Activated naive CD8-positive, alpha-beta T cell (primary cell): Measurements from ENCODE around the gene JADE2.
A peak's percentile ranks its signal among the peaks of the same experiment; 100 is the strongest.
"Not testable (repeated sequence)": the region's sequence is repeated elsewhere in the genome, so short reads cannot be mapped to it uniquely, and the experiment has no call there.

Source experiments
- H3K27ac Mint-ChIP-seq: one replicate; pipeline ENCODE4 v1.8.0; 2021; ENCODE audit warnings: mixed read lengths
- H3K27me3 Mint-ChIP-seq: one replicate; pipeline ENCODE4 v1.8.0; 2021; ENCODE audit warnings: mixed read lengths
- H3K36me3 Mint-ChIP-seq: one replicate; pipeline ENCODE4 v1.8.0; 2021; ENCODE audit warnings: mixed read lengths
- H3K4me1 Mint-ChIP-seq: one replicate; pipeline ENCODE4 v1.8.0; 2021; ENCODE audit warnings: low read depth, mixed read lengths
- H3K4me3 Mint-ChIP-seq: one replicate; pipeline ENCODE4 v1.8.0; 2021; ENCODE audit warnings: mild to moderate bottlenecking, mixed read lengths
- H3K9me3 Mint-ChIP-seq: one replicate; pipeline ENCODE4 v1.8.0; 2021; ENCODE audit warnings: low read depth, mixed read lengths

The JADE2 gene

DNA sequence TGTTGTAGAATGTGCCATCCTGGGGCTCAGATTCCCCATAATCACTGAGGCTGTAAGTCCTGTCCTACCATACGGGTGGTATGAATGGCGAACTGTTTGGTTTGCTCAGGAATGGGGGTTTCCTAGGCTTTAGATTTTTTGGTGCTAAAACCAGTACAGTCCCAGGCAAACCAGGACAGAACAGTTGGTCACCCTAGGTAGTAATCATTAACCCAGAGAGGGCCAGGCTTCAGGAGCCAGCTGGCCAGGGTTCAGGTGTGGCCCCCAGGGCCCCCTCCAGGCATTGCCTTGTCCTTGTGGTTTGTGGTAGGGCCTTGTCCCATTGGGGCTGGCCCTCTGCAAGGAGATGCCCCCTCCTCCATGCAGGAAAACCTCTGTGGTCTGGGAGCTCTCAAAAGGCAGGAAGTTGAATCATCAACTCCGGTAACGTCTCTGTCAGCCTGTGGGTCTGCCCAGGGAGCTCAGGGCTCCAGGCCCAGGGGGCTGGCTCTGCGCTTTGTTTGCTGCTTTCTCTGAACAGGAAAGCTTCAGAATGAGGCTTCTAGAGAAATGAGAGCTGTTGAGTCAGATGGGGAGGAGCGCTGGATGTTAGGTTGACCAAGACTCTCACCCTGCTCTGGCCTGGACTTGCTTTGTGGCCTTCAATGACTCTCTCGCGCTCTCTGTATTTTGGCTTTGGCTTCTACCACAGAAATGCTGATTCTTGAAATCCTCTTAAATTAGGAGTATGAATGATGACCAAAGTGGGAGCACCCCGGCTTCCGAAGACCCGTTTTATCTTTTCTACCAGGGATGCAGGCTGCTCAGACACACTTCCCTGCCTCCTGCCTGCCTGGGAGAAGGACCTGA is 22.2 kb upstream of the JADE2 start:
- Mint-ChIP-seq H3K27me3 (no peaks in the 10 kb centered on the region), H3K4me3 (peak overlapping the region; percentile 54)

DNA sequence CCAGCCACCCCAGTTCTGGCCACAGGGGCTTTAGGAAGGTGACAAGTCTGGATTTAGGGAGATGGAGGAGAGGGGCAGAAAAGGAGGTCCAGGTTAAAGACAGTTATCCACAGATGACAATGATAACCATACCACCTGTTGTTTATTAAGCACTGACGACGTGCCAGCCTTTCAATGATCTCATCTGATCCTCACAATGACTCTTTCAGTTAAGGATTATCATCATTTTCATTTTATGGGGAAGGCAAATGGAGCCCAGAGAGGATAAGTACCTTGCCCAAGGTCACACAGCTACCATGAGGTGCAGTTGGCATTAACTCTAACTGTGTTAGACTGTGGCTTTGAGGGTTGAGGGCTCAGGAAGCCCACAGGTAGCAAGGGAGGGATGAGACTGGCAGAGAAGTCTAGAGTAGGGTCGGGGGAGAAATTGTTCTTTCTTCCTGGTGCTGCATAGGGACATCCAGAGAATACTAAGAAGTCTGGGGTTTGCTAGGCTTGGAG is 21.5 kb upstream of the JADE2 start:
- Mint-ChIP-seq H3K4me1 (peaks cover 28% of the 10 kb centered on the region), H3K27me3 (no peaks in the 10 kb centered on the region), H3K4me3 (peak overlapping the region; percentile 54), H3K27ac (peak overlapping the region; percentile 94), H3K9me3 (no peaks in the 10 kb centered on the region), H3K36me3 (no peaks in the 10 kb centered on the region)

More for the DNA sequence above, 22.2 kb upstream of the JADE2 start:
- H3K9me3 Mint-ChIP-seq = no peaks in the 10 kb centered on the region
- H3K27ac Mint-ChIP-seq = peak overlapping the region; percentile 94
- H3K36me3 Mint-ChIP-seq = no peaks in the 10 kb centered on the region
- peaks cover 28% of the 10 kb centered on the region for H3K4me1 Mint-ChIP-seq

DNA sequence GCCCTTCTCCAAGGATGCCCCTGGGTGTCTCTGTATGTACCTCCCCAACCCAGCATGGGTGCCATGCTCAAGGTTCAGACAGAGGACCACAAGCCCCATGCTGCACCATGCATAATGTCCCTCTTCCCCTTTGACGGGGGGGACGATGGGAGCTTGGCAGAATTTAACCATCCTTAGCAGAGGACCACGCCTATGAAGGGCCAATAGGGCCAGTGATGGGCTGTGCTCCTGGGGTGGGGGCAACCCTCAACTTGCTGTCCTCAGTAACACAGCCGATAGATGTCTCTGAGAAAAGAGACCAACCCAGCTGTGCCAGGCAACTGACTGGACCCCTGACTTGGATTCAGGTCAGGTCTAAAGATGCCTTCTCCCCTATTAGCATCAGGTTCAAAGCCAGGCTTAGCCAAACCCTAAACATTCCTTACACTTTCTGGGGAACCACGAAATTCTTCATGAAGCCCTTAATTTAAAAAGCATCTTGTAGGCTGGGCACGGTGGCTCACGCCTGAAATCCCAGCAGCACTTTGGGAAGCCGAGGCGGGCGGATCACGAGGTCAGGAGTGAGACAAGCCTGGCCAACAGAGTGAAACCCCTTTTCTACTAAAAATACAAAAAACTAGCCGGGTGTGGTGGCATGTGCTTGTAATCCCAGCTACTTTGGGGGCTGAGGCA is 20.7 kb upstream of the JADE2 start:
- peak overlapping the region; percentile 54 for H3K27ac Mint-ChIP-seq
- H3K4me1 Mint-ChIP-seq = peaks cover 34% of the 10 kb centered on the region
- no peaks in the 10 kb centered on the region for H3K9me3 Mint-ChIP-seq
- no peaks in the 10 kb centered on the region for H3K27me3 Mint-ChIP-seq
- no peaks in the 10 kb centered on the region for H3K36me3 Mint-ChIP-seq
- no peak overlapping the region for H3K4me3 Mint-ChIP-seq

DNA sequence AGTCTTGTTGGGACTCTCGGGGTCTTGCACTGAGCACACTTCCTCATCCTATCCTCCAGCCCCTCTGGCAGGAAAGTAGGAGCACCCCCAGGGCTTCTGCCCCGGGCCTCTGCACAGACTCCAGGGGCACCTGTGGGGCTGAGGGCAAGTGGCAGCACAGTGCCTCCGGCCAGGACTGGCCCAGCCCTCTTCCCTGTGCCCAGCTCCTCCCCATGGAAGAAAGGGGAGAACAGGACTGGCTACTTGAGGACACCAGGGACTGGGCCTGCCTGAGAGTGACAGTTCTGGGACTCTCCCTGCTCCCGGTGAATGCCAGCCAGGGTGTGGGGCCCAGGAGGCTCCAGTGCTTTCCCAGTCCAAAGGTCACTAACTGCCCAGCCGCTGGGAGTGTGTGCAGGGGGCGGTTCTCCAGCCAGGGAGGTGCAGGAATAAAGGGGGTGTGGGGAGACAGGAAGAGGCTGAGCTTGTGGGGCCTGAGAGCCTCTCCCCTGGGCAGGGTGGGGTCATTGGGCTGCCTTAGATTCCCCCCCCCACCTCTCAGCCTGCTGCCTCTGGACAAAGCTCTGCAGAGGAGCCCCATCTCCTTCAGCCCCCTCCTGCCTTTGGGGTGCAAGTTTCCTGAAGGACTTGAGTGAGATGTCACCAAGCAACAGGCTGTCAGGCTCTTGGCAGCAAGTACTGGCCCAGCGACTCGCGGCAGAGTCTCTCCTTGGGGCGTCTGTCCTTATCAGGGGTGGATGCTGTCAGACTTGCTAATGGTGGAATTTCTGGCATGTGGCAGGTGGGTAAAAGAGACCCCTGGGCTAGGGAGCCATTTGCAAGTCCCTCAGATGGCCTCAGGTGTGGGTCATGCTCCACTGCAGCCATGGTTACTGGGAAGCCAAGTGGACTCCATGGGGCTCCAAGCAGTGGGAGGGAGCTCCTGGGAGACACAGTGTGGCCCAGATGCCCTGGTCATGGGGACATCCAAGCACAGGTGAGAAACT is 19.1 kb upstream of the JADE2 start:
- H3K27me3 Mint-ChIP-seq = no peaks in the 10 kb centered on the region
- H3K4me3 Mint-ChIP-seq = no peak overlapping the region
- H3K27ac Mint-ChIP-seq = no peak overlapping the region
- peaks cover 49% of the 10 kb centered on the region for H3K4me1 Mint-ChIP-seq
- H3K36me3 Mint-ChIP-seq = no peaks in the 10 kb centered on the region
- no peaks in the 10 kb centered on the region for H3K9me3 Mint-ChIP-seq

DNA sequence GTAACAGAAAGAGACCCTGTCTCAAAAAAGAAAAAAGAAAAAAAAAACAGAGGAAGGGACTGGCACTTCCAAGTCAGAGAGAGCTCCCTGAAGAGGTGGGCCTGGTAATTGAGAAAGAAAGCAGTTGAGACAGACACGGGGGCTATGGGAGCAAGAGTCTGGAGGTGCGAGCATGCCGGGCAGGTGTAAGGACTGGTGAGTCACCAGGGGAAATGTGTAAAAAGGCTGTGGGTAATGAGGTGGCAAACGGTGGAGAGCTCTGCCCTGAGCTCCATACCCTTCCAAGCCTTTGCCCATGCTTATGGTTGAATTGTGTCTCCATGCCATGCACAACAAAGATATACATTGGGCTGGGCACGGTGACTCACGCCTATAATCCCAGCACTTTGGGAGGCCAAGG is 18.0 kb upstream of the JADE2 start:
- Mint-ChIP-seq H3K27ac (peak overlapping the region; percentile 54), H3K27me3 (no peaks in the 10 kb centered on the region), H3K4me3 (no peak overlapping the region), H3K4me1 (peaks cover 52% of the 10 kb centered on the region), H3K36me3 (no peaks in the 10 kb centered on the region), H3K9me3 (no peaks in the 10 kb centered on the region)

DNA sequence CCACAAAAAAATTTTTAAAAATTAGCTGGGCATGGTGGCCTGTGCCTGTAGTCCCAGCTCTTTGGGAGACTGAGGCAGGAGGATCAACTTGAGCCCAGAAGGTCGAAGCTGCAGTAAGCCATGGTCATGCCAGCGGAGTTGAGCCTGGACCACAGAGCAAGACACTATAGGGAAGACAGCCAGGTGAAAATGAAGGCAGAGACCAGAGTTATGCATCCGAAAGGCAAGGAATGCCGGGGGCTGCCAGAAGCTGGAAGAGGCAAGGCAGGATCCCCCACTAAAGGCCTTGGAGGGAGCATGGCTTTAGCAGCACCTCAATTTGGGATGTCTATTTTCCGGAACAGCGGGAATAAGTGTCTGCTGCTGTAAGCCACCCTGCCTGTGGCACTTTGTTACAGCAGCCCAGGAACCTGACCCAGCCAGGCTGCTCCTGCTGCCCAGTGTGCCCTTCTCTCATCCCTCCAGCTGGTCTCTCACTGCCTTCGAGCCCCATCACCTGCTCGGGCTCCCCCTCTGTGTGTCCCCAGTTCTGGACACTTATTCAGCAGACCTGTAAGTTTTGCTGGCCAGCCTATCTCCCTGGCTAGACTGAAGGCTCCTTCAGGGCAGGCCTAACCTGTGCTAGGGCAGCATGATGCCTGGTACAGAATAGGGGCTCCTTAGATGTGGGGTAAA is 16.8 kb upstream of the JADE2 start:
- Mint-ChIP-seq H3K9me3 (no peaks in the 10 kb centered on the region), H3K36me3 (no peaks in the 10 kb centered on the region), H3K4me3 (no peak overlapping the region), H3K4me1 (peaks cover 48% of the 10 kb centered on the region), H3K27ac (no peak overlapping the region), H3K27me3 (no peaks in the 10 kb centered on the region)

DNA sequence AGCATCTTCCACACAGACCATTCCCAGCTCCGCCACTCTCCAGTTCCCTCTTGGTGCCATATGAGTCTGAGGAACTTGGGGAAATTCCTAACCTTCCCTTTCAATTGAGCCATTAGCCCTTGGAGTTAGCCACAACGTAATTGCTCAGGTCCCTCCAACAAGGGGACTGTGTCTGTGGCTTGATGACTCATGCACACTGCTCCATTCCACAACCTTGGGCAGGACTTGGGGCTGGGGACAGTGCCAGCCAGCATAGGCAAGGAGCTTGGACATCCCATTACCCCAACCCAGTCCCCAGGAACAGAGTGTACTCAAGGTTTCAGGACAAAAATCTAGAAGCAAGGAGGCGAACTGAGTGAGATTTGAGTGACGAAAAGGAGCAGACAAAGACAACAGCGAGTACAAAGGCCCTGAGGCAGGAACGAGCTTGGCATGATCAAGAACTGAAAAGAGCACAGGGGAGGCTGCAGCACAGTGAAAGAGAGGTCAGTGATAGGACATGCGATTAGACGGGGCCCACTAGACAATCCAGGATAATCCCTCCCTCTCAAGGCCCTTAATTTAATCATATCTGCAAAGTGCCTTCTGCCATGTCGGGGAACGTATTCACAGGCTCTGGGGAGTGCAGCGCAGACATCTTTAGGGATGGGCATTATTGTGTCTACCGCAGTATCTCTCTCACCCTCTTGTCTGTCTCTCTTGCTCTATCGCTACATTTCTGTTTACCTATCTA is 16.0 kb upstream of the JADE2 start:
- Mint-ChIP-seq H3K27ac (peak overlapping the region; percentile 70), H3K4me3 (no peak overlapping the region), H3K4me1 (peaks cover 40% of the 10 kb centered on the region), H3K36me3 (no peaks in the 10 kb centered on the region), H3K27me3 (no peaks in the 10 kb centered on the region), H3K9me3 (no peaks in the 10 kb centered on the region)

DNA sequence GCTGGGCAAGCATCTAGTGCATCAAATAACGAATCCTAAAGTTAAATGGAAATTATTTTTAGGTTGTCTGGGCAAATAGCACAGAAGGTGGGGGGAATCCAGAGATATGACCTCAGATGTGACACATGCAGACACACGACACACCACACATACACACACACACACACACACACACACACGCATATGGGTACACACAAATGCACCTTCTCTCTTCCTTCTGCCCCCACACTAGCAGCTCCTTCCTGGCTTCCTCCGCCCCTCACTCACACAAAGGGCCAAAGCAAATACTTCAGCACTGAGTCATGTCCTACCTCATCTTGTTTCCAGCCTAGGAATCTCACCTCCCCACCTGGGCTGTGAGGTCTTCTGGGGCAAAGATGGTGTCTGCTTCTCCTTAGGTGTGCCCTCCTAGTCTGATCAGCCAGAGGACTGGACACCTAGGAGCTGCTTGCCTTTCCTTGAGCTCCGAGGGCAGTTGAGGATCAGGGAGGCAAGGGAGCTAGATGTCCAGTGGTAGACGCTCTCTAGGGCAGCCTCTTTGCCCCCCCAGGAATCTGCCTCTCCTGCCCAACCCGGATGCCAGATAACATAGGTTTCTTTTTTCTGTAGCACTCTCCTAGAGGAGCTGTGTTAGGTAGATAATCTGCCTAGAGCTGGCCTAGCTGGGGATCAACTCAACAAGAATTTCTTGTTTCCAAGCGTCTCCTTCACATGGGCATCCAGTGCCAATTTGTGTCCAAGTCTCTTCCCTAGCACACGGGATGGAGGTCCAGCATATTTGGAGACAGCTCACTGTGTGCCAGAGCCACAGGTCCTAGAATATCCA is 14.3 kb upstream of the JADE2 start:
- Mint-ChIP-seq H3K4me1 (peaks cover 36% of the 10 kb centered on the region), H3K9me3 (no peaks in the 10 kb centered on the region), H3K36me3 (no peaks in the 10 kb centered on the region), H3K27ac (peak overlapping the region; percentile 93), H3K27me3 (no peaks in the 10 kb centered on the region), H3K4me3 (peak overlapping the region; percentile 65)

DNA sequence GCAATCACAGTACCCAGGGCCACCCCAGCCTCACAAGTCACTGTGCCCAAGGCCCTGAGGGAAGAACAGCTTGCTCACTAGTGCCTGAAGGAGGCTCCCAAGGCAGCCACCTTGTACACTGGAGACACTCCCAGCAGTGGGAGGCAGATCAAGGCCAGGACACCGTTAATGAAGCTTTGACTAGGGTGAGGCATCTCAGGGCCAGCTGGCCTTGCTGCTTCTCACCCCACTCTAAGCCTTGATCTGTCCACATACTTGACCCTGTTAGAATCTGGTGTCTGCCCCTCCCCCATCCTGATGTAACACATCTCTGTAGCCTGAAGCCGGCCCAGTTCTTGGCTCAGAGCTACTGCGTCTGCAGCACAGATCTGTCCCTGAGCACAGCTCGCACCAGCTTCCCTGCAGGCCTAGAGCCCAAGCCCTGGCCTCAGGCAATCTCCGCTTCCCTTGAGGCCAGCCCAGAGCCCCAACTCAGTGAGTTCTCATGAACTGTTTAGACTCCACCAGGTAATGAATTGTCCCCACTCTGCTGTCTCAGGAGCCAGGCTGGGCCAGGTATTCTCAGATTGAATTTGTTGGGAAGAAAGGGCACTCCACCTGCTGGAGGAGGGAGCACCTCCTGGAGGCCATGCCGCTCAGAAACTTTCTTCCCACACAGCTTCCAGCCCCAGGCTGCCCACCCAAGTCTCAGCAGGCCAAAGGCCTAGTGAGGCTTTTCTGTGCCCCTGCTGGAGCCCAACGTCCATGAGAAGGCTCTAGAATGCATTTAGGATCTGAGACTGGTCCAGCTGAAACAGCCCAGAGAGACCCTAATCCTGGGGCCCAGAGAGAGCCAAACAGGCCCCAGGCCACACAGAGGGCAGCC is 13.4 kb upstream of the JADE2 start:
- H3K9me3 Mint-ChIP-seq = no peaks in the 10 kb centered on the region
- H3K36me3 Mint-ChIP-seq = no peaks in the 10 kb centered on the region
- H3K4me3 Mint-ChIP-seq = no peak overlapping the region
- peaks cover 36% of the 10 kb centered on the region for H3K4me1 Mint-ChIP-seq
- peak overlapping the region; percentile 93 for H3K27ac Mint-ChIP-seq
- no peaks in the 10 kb centered on the region for H3K27me3 Mint-ChIP-seq

DNA sequence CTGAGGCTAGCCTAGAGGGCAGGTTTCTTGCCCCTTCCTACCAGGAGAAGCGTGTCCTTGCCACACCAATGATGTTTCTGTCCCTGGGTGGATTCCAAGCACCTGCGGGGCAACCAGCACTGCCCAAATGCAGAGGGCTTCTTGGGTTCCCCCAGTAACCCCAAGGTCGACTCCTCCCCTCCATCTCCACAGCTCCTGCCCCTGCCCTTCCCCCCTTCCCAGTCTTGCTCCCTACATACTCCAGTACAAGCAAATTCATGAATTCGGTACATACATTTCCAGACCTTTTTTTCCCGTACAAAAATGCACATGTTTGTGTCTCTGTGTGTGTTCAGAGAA is 12.8 kb upstream of the JADE2 start:
- H3K27ac Mint-ChIP-seq = peak overlapping the region; percentile 41
- no peak overlapping the region for H3K4me3 Mint-ChIP-seq
- peaks cover 32% of the 10 kb centered on the region for H3K4me1 Mint-ChIP-seq
- H3K9me3 Mint-ChIP-seq = no peaks in the 10 kb centered on the region
- H3K27me3 Mint-ChIP-seq = no peaks in the 10 kb centered on the region
- no peaks in the 10 kb centered on the region for H3K36me3 Mint-ChIP-seq

DNA sequence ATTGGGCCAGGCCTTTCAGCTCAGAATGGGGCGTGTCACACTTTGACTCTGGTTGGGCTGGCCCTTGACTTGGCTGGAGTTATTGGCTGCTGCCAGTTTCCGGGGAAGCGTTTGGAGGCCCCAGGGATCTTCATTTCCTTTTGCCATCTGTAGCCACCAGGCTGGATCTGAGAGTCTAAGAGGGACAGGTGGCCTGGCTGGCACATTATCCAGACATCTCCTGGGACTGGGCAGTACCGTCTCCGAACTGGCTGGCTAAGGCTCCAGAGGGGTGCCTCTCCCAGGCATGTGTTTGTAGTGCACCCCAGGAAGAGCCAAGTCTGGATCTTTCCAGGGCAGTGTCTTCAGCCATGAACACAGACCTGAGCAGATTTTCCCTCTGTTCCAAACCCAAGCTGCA is 9.7 kb upstream of the JADE2 start:
- no peaks in the 10 kb centered on the region for H3K36me3 Mint-ChIP-seq
- no peaks in the 10 kb centered on the region for H3K9me3 Mint-ChIP-seq
- H3K4me3 Mint-ChIP-seq = no peak overlapping the region
- H3K27me3 Mint-ChIP-seq = no peaks in the 10 kb centered on the region
- no peak overlapping the region for H3K27ac Mint-ChIP-seq
- H3K4me1 Mint-ChIP-seq = peaks cover 16% of the 10 kb centered on the region

DNA sequence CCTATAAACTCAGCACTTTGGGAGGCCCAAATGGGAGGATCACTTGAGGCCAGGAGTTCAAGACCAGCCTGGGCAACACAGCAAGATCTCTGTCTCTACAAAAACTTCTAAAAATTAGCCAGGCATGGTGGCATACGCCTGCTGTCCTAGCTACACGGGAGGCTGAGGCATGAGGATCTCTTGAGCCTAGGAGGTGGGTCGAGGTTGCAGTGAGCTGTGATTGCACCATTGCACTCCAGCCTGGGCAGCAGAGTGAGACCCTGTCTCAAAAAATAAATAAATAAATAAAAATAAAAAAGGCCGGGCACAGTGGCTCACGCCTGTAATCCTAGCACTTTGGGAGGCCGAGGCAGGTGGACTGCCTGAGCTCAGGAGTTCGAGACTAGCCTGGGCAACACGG is 8.5 kb upstream of the JADE2 start:
- H3K4me1 Mint-ChIP-seq, H3K4me3 Mint-ChIP-seq, H3K9me3 Mint-ChIP-seq, H3K27ac Mint-ChIP-seq, H3K36me3 Mint-ChIP-seq, H3K27me3 Mint-ChIP-seq: not testable (repeated sequence)
